H9 (cell line): ENCODE measurements around the gene DTX3L. TPM values are rescaled to one million over a fixed set of nuclear protein-coding genes. Genes with fewer than 3 reads are reported as not detected.

ENCODE experiments used
- DNase-seq: peaks from one replicate; pipeline ENCODE4 v3.0.0-alpha.2; 2017
- H2AFZ ChIP-seq: one replicate; pipeline ENCODE4 v1.6.1; 2013; ENCODE audit warnings: mild to moderate bottlenecking, low read length, control low read depth, moderate library complexity
- H2AK5ac ChIP-seq: 2 replicates; pipeline ENCODE4 v1.6.1; 2013; ENCODE audit warnings: low read length, control low read depth, mixed read lengths; ENCODE audit not compliant: insufficient read length
- H2BK120ac ChIP-seq: one replicate; pipeline ENCODE4 v1.6.1; 2013; ENCODE audit warnings: low read depth, mild to moderate bottlenecking, low read length, control low read depth, inconsistent platforms; ENCODE audit not compliant: poor library complexity, severe bottlenecking
- H2BK12ac ChIP-seq: 2 replicates; pipeline ENCODE4 v1.6.1; 2013; ENCODE audit warnings: low read length, control low read depth, mixed read lengths, low read depth; ENCODE audit not compliant: insufficient read length
- H2BK15ac ChIP-seq: 2 replicates; pipeline ENCODE4 v1.6.1; 2013; ENCODE audit warnings: low read depth, low read length, control low read depth
- H2BK20ac ChIP-seq: one replicate; pipeline ENCODE4 v1.6.1; 2013; ENCODE audit warnings: low read depth, mild to moderate bottlenecking, low read length, control low read depth, inconsistent platforms; ENCODE audit not compliant: poor library complexity, severe bottlenecking
- H2BK5ac ChIP-seq: 2 replicates; pipeline ENCODE4 v1.6.1; 2013; ENCODE audit warnings: low read length, control low read depth, mixed read lengths; ENCODE audit not compliant: insufficient read length
- H3K14ac ChIP-seq: 2 replicates; pipeline ENCODE4 v1.6.1; 2013; ENCODE audit warnings: low read length, control low read depth; ENCODE audit not compliant: insufficient read depth
- H3K18ac ChIP-seq: 2 replicates; pipeline ENCODE4 v1.6.1; 2013; ENCODE audit warnings: low read depth, mild to moderate bottlenecking, mixed read lengths, low read length, control low read depth; ENCODE audit not compliant: insufficient read length
- H3K23ac ChIP-seq: 2 replicates; pipeline ENCODE4 v1.6.1; 2013; ENCODE audit warnings: low read length, control low read depth, mixed read lengths, low read depth; ENCODE audit not compliant: insufficient read length
- H3K23me2 ChIP-seq: 2 replicates; pipeline ENCODE4 v1.6.1; 2013; ENCODE audit warnings: low read depth, mild to moderate bottlenecking, mixed read lengths, low read length, control low read depth; ENCODE audit not compliant: insufficient read length, poor library complexity, severe bottlenecking
- H3K27ac ChIP-seq: 2 replicates; pipeline ENCODE4 v1.5.1; 2013; ENCODE audit warnings: low read length, control low read depth, mixed read lengths, low read depth; ENCODE audit not compliant: insufficient read length
- H3K27me3 ChIP-seq: 2 replicates; pipeline ENCODE4 v1.6.1; 2013; ENCODE audit warnings: low read length, control low read depth, inconsistent platforms; ENCODE audit not compliant: insufficient read depth
- H3K4ac ChIP-seq: 2 replicates; pipeline ENCODE4 v1.6.1; 2013; ENCODE audit warnings: low read depth, mild to moderate bottlenecking, control low read depth, inconsistent platforms, low read length, moderate library complexity
- H3K4me1 ChIP-seq: 2 replicates; pipeline ENCODE4 v1.6.1; 2013; ENCODE audit warnings: low read length, control low read depth, inconsistent platforms; ENCODE audit not compliant: insufficient read depth
- H3K4me2 ChIP-seq: 2 replicates; pipeline ENCODE4 v1.6.1; 2013; ENCODE audit warnings: low read length, control low read depth, mixed read lengths; ENCODE audit not compliant: insufficient read length, insufficient read depth
- H3K56ac ChIP-seq: 2 replicates; pipeline ENCODE4 v1.6.1; 2013; ENCODE audit warnings: low read depth, mild to moderate bottlenecking, mixed read lengths, low read length, control low read depth; ENCODE audit not compliant: insufficient read length
- H3K79me1 ChIP-seq: 2 replicates; pipeline ENCODE4 v1.6.1; 2013; ENCODE audit warnings: low read depth, mild to moderate bottlenecking, moderate library complexity, low read length, control low read depth, inconsistent platforms; ENCODE audit not compliant: insufficient read depth, poor library complexity, severe bottlenecking
- H3K79me2 ChIP-seq: 2 replicates; pipeline ENCODE4 v1.6.1; 2013; ENCODE audit warnings: low read length, control low read depth, inconsistent platforms; ENCODE audit not compliant: insufficient read depth
- H3K9ac ChIP-seq: 2 replicates; pipeline ENCODE4 v1.6.1; 2013; ENCODE audit warnings: low read length, control low read depth, mixed read lengths; ENCODE audit not compliant: insufficient read length; ENCODE audit errors: extremely low read depth
- H3K9me3 ChIP-seq: one replicate; pipeline ENCODE4 v1.6.1; 2013; ENCODE audit warnings: low read depth, low read length, inconsistent platforms; ENCODE audit not compliant: control insufficient read depth
- H3T11ph ChIP-seq: one replicate; pipeline ENCODE4 v1.6.1; 2013; ENCODE audit warnings: mild to moderate bottlenecking, low read length, control low read depth, inconsistent platforms
- H4K20me1 ChIP-seq: one replicate; pipeline ENCODE4 v1.6.1; 2013; ENCODE audit not compliant: control insufficient read depth, insufficient read length, insufficient read depth
- H4K5ac ChIP-seq: 2 replicates; pipeline ENCODE4 v1.6.1; 2013; ENCODE audit warnings: low read depth, mild to moderate bottlenecking, mixed read lengths, low read length, control low read depth; ENCODE audit not compliant: insufficient read length
- H4K8ac ChIP-seq: replicated peaks from 2 replicates; pipeline ENCODE4 v1.6.1; 2013; ENCODE audit warnings: low read length, control low read depth, mixed read lengths, low read depth; ENCODE audit not compliant: insufficient read length
- H4K91ac ChIP-seq: 2 replicates; pipeline ENCODE4 v1.6.1; 2013; ENCODE audit warnings: low read depth, mild to moderate bottlenecking, moderate library complexity, mixed read lengths, low read length, control low read depth; ENCODE audit not compliant: insufficient read length
- H3K27ac Mint-ChIP-seq, 3 experiments: 2 replicates in 2 of 3; 3 replicates in 1 of 3; pipeline ENCODE4 v1.8.0; 2020 to 2021; ENCODE audit warnings: mixed read lengths in 3 of 3, mild to moderate bottlenecking in 1 of 3, moderate library complexity in 1 of 3
- H3K27me3 Mint-ChIP-seq: 2 replicates; pipeline ENCODE4 v1.8.0; 2021; ENCODE audit warnings: low read depth, mild to moderate bottlenecking, moderate library complexity, mixed read lengths
- H3K36me3 Mint-ChIP-seq, 3 experiments: 2 replicates in 2 of 3; 3 replicates in 1 of 3; pipeline ENCODE4 v1.8.0; 2020 to 2021; ENCODE audit warnings: low read depth in 3 of 3, mixed read lengths in 3 of 3; ENCODE audit not compliant: insufficient read depth in 1 of 3
- H3K4me1 Mint-ChIP-seq, 2 experiments: 2 replicates each; pipeline ENCODE4 v1.8.0; 2020; ENCODE audit warnings: mixed read lengths in 2 of 2
- H3K4me3 Mint-ChIP-seq, 2 experiments: 2 replicates in 1 of 2; 3 replicates in 1 of 2; pipeline ENCODE4 v1.8.0; 2020 to 2021; ENCODE audit warnings: mild to moderate bottlenecking in 2 of 2, mixed read lengths in 2 of 2, moderate library complexity in 1 of 2
- H3K9me3 Mint-ChIP-seq, 2 experiments: 2 replicates in 1 of 2; 3 replicates in 1 of 2; pipeline ENCODE4 v1.8.0; 2020; ENCODE audit warnings: mild to moderate bottlenecking in 2 of 2, mixed read lengths in 2 of 2, moderate library complexity in 1 of 2
- WGBS: extraction: QIAGEN DNeasy Blood & Tissue Kit; methylation state at CpG from one replicate; pipeline ENCODE4 v1.1.7; 2013; ENCODE audit warnings: missing lambda C conversion rate, low lambda C conversion rate, mixed read lengths; ENCODE audit not compliant: insufficient read length; ENCODE audit errors: extremely low coverage; 5-methylcytosine and 5-hydroxymethylcytosine counted together
- total RNA-seq: library from RNA; stranded (reverse); gene quantifications from 2 replicates; pipeline ENCODE4 v1.2.1, GENCODE V29; 2021
- TF ChIP-seq, protein P1 (sequence below): fragments of 200-600 bp; sonication (generic); conservative IDR thresholded peaks from 3 replicates; pipeline ENCODE4 v1.8.0; 2021; ENCODE audit warnings: antibody characterized with exemption, mild to moderate bottlenecking

The DTX3L gene
- total RNA-seq, 1 experiment from 2014 or later, result 7.5 TPM

GRCh38 chr3:122586098-122586497 lies 22.0 kb downstream of the DTX3L start:
- Mint-ChIP-seq H3K9me3 (peaks cover 25 to 34% of the 10 kb centered on the region in 2 experiments), H3K27me3 (no peaks in the 10 kb centered on the region; the same call in 1 of the 2 replicates), H3K4me1 (peaks cover 12 to 21% of the 10 kb centered on the region in 2 experiments), H3K27ac (no peak overlapping the region), H3K4me3 (no peak overlapping the region), H3K36me3 (peaks cover 11 to 26% (median 19%) of the 10 kb centered on the region in 3 experiments)
- H2AFZ ChIP-seq, result no peak overlapping the region
- H3K4me2 ChIP-seq, result no peak overlapping the region
- H2AK5ac ChIP-seq, result no peak overlapping the region
- H4K8ac ChIP-seq, result no peak overlapping the region
- H3K9ac ChIP-seq, result no peak overlapping the region
- no peak for DNase-seq
- H2BK120ac ChIP-seq, result no peak overlapping the region
- H3K79me2 ChIP-seq, result no peaks in the 10 kb centered on the region
- no peak overlapping the region for H3K14ac ChIP-seq
- no peak overlapping the region for H2BK20ac ChIP-seq
- no peak overlapping the region for H2BK5ac ChIP-seq
- no peak overlapping the region for H2BK12ac ChIP-seq
- no peaks in the 10 kb centered on the region for H3K79me1 ChIP-seq
- TF ChIP-seq, protein P1, sequence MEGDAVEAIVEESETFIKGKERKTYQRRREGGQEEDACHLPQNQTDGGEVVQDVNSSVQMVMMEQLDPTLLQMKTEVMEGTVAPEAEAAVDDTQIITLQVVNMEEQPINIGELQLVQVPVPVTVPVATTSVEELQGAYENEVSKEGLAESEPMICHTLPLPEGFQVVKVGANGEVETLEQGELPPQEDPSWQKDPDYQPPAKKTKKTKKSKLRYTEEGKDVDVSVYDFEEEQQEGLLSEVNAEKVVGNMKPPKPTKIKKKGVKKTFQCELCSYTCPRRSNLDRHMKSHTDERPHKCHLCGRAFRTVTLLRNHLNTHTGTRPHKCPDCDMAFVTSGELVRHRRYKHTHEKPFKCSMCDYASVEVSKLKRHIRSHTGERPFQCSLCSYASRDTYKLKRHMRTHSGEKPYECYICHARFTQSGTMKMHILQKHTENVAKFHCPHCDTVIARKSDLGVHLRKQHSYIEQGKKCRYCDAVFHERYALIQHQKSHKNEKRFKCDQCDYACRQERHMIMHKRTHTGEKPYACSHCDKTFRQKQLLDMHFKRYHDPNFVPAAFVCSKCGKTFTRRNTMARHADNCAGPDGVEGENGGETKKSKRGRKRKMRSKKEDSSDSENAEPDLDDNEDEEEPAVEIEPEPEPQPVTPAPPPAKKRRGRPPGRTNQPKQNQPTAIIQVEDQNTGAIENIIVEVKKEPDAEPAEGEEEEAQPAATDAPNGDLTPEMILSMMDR, result no peak
- H3K23ac ChIP-seq, result no peak overlapping the region
- no CpG with 5 or more reads among the region's 1 CpG for WGBS
- no peak overlapping the region for H4K5ac ChIP-seq
- no peak overlapping the region for H4K91ac ChIP-seq
- no peak overlapping the region for H3K27ac ChIP-seq
- H2BK15ac ChIP-seq, result no peak overlapping the region
- H3K23me2 ChIP-seq, result no peaks in the 10 kb centered on the region
- H3K18ac ChIP-seq, result no peak overlapping the region
- H4K20me1 ChIP-seq, result no peaks in the 10 kb centered on the region
- no peak overlapping the region for H3T11ph ChIP-seq
- no peaks in the 10 kb centered on the region; the same call in 1 of the 2 replicates for H3K4me1 ChIP-seq
- no peak overlapping the region for H3K4ac ChIP-seq
- H3K9me3 ChIP-seq, result no peaks in the 10 kb centered on the region
- H3K56ac ChIP-seq, result no peak overlapping the region
- H3K27me3 ChIP-seq, result no peaks in the 10 kb centered on the region
